ENCODE results near the gene CDC6.

CDC6 gene

GRCh38 chr17:40287159-40287493, 553 bp upstream of the CDC6 start:
- ChIA-PET CTCF (interaction anchor here (1.2 kb wide), 1 partner anchor 17 kb away, joined by 3 read pairs; no protein-coding TSS in a partner anchor), POLR2A (interaction anchor here (1.3 kb wide), 1 partner anchor 96 kb away, joined by 6 read pairs; no protein-coding TSS in a partner anchor)
- Histone ChIP-seq H3K27ac (ENCODE audit: extremely low read depth, low read depth, low read length) (no peak overlapping the region), H3K4me3 (ENCODE audit: low read depth, low read length) (no peak overlapping the region), H3K36me3 (ENCODE audit: control insufficient read depth in 2 of 2, insufficient read depth in 1 of 2, low read length in 2 of 2) (peaks cover 23 to 41% of the 10 kb centered on the region in 2 experiments), H3K4me1 (ENCODE audit: control insufficient read depth, insufficient read depth, low read length) (peaks cover 3% of the 10 kb centered on the region), H3K9me3 (ENCODE audit: control insufficient read depth, insufficient read depth, low read depth, low read length) (no peaks in the 10 kb centered on the region)
- TF ChIP-seq AEBP2 (tag by site-specific recombination; IDR thresholded peaks at IDR 0.05; ENCODE audit: borderline replicate concordance) (no peak), ZNF335 (tag by site-specific recombination; conservative IDR thresholded peaks at IDR 0.05) (peak; percentile 81; the same call in 1 of the 2 replicates), ZNF777 (tag by site-specific recombination; IDR thresholded peaks at IDR 0.05; ENCODE audit: borderline replicate concordance) (no peak), PRDM2 (tag by site-specific recombination; IDR thresholded peaks at IDR 0.05; ENCODE audit: borderline replicate concordance) (no peak), ZNF24 (tag by site-specific recombination; IDR thresholded peaks at IDR 0.05) (0 out of 2 replicates have a peak, but pooled peaks have one; percentile 17), ZNF548 (tag by site-specific recombination; IDR thresholded peaks at IDR 0.05) (no peak), ZNF791 (tag by site-specific recombination; IDR thresholded peaks at IDR 0.05) (no peak)

GRCh38 chr17:40290629-40291280, 3.1 kb downstream of the CDC6 start:
- CTCF ChIA-PET = interaction anchor here (0.6 to 7.0 kb wide), 24 partner anchors 9 to 278 kb away, joined by 3 to 65 read pairs (median 5); partner anchors contain the start of gene WIPF2
- peaks cover 55 to 65% of the 10 kb centered on the region in 2 experiments for H3K36me3 ChIP-seq (ENCODE audit: control insufficient read depth in 2 of 2, insufficient read depth in 1 of 2, low read length in 2 of 2)
- POLR2A ChIA-PET = interaction anchor here (1.1 kb wide), 1 partner anchor 17 kb away, joined by 5 read pairs; no protein-coding TSS in a partner anchor
- TF ChIP-seq ZFHX2 (tag by site-specific recombination; conservative IDR thresholded peaks at IDR 0.05) (0 out of 2 replicates have a peak, but pooled peaks have one; percentile 27), ZNF423 (tag by site-specific recombination; IDR thresholded peaks at IDR 0.05) (no peak), ZEB2 (tag by site-specific recombination; IDR thresholded peaks at IDR 0.05) (0 out of 2 replicates have a peak, but pooled peaks have one; percentile 16), MZF1 (tag by site-specific recombination; IDR thresholded peaks at IDR 0.05; ENCODE audit: borderline replicate concordance) (no peak), CTCF (tag by site-specific recombination; IDR thresholded peaks at IDR 0.05) (peak; percentile 66), ZNF654 (tag by site-specific recombination; IDR thresholded peaks at IDR 0.05; ENCODE audit: low read depth) (peak; percentile 74), ZNF366 (tag by site-specific recombination; conservative IDR thresholded peaks at IDR 0.05) (peak; percentile 30; the same call in 1 of the 2 replicates), PRDM10 (tag by site-specific recombination; IDR thresholded peaks at IDR 0.05) (peak; percentile 58), ZNF664 (tag by site-specific recombination; IDR thresholded peaks at IDR 0.05) (no peak), ZNF843 (tag by site-specific recombination; IDR thresholded peaks at IDR 0.05) (no peak)
- peaks cover 3% of the 10 kb centered on the region for H3K4me1 ChIP-seq (ENCODE audit: control insufficient read depth, insufficient read depth, low read length)
- H3K9me3 ChIP-seq (ENCODE audit: control insufficient read depth, insufficient read depth, low read depth, low read length) = no peaks in the 10 kb centered on the region
- no peak overlapping the region for H3K27ac ChIP-seq (ENCODE audit: extremely low read depth, low read depth, low read length)
- no peak overlapping the region for H3K4me3 ChIP-seq (ENCODE audit: low read depth, low read length)

Data from HEK293 (cell line).